Esophagus squamous epithelium (tissue), 5 donors: ENCODE results near the gene RANBP3. TPM values are rescaled to one million over a fixed set of nuclear protein-coding genes. Genes with fewer than 3 reads are reported as not detected.

Experiments used
- DNase-seq: peaks from one replicate; lab custom pipeline; 2025; lab: John Stamatoyannopoulos, UW
- H3K27ac ChIP-seq, 4 donors: fragments of 200-600 bp; sonication (generic); one replicate each; pipeline ENCODE4 v1.5.1; 2016 to 2019; ENCODE audit warnings: mild to moderate bottlenecking in 1 of 4
- H3K27me3 ChIP-seq, 4 donors: fragments of 200-600 bp; sonication (generic); 1 replicate in 3 of 4; 2 replicates in 1 of 4; pipeline versions ENCODE4 v1.5.1 to v1.6.0; 2017 to 2021; ENCODE audit warnings: antibody characterized with exemption in 1 of 4
- H3K36me3 ChIP-seq, 3 donors: fragments of 200-600 bp; sonication (generic); one replicate each; pipeline ENCODE4 v1.5.1; 2016 to 2019
- H3K4me1 ChIP-seq, 3 donors: fragments of 200-600 bp; sonication (generic); one replicate each; pipeline ENCODE4 v1.5.1; 2017 to 2019
- H3K4me3 ChIP-seq, 4 donors: fragments of 200-600 bp; sonication (generic); 1 replicate in 3 of 4; 2 replicates in 1 of 4; pipeline ENCODE4 v1.5.1; 2016 to 2019; ENCODE audit warnings: mild to moderate bottlenecking in 2 of 4, moderate library complexity in 1 of 4
- H3K9me3 ChIP-seq, 3 donors: fragments of 200-600 bp; sonication (generic); one replicate each; pipeline ENCODE4 v1.5.1; 2016 to 2019
- POLR2A ChIP-seq, 4 donors: fragments of 450-650 bp; IDR thresholded peaks; one replicate each; pipeline ENCODE4 v1.6.1; 2017; ENCODE audit warnings: antibody characterized with exemption in 4 of 4, mild to moderate bottlenecking in 4 of 4, moderate library complexity in 3 of 4
- WGBS, 2 donors: methylation state at CpG; one replicate each; pipeline ENCODE4 v1.1.5; 2018; 5-methylcytosine and 5-hydroxymethylcytosine counted together
- intact Hi-C: fragments of 100-400 bp; cut with DNase I; formaldehyde crosslinking; loops from one replicate; pipeline ENCODE4 v1.15.0; 2022
- total RNA-seq, 4 donors: library from RNA; depleted of rRNA; stranded (reverse); fragments of >200 nt; gene quantifications; one replicate each; pipeline ENCODE4 v1.1.0, GENCODE V29; 2016
- TF ChIP-seq, protein P1 (sequence below), 6 experiments: fragments of 450-650 bp in 4 of 6; fragments of 200-600 bp in 2 of 6; sonication (generic) in 2 of 6; IDR thresholded peaks; one replicate each; pipeline ENCODE4 v1.5.1; 2016 to 2019; ENCODE audit warnings: antibody characterized with exemption in 6 of 6, mild to moderate bottlenecking in 4 of 6, moderate library complexity in 4 of 6
- donor health status: DM: yes; HTN: yes; CAD: no.

Gene RANBP3
- total RNA-seq, 4 donors from 2014 or later = 38.0 to 77.8 (median 39.6) TPM

DNA sequence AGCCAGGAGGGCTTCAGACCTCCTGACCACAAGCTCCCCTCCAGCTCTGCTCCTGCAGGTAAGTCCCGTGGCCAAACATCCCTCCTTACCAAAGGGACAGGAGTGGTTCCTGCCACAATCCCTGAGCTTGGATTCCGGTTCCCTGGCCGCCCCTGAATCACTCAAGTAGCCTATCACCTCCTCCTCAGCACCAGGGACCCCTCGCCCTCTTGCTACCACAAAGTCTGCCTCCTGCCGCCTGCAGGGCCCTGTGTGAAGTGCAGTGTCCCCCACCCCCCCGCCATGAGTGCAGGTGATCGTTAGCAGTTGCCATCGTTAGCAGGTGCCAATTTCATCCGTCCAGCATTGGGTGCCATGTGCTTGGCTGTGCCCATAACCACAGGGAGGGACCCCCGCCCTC is 40.8 kb upstream of the RANBP3 start:
- Histone ChIP-seq H3K9me3 (no peaks in the 10 kb centered on the region), H3K27ac (no peak overlapping the region), H3K4me1 (peaks cover 0 to 20% (median 0%) of the 10 kb centered on the region in 3 donors), H3K27me3 (no peaks in the 10 kb centered on the region), H3K4me3 (no peak overlapping the region), H3K36me3 (peaks cover 0 to 12% (median 0%) of the 10 kb centered on the region in 3 donors)
- TF ChIP-seq POLR2A (IDR thresholded peaks at IDR 0.05) = no peak
- TF ChIP-seq, protein P1, sequence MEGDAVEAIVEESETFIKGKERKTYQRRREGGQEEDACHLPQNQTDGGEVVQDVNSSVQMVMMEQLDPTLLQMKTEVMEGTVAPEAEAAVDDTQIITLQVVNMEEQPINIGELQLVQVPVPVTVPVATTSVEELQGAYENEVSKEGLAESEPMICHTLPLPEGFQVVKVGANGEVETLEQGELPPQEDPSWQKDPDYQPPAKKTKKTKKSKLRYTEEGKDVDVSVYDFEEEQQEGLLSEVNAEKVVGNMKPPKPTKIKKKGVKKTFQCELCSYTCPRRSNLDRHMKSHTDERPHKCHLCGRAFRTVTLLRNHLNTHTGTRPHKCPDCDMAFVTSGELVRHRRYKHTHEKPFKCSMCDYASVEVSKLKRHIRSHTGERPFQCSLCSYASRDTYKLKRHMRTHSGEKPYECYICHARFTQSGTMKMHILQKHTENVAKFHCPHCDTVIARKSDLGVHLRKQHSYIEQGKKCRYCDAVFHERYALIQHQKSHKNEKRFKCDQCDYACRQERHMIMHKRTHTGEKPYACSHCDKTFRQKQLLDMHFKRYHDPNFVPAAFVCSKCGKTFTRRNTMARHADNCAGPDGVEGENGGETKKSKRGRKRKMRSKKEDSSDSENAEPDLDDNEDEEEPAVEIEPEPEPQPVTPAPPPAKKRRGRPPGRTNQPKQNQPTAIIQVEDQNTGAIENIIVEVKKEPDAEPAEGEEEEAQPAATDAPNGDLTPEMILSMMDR (IDR thresholded peaks at IDR 0.05) = no peak
- DNase-seq = no peak
- intact Hi-C loops = no loop called here
- 79 to 87% methylated on average over 3 to 7 of the region's 10 CpGs for WGBS, 2 donors

DNA sequence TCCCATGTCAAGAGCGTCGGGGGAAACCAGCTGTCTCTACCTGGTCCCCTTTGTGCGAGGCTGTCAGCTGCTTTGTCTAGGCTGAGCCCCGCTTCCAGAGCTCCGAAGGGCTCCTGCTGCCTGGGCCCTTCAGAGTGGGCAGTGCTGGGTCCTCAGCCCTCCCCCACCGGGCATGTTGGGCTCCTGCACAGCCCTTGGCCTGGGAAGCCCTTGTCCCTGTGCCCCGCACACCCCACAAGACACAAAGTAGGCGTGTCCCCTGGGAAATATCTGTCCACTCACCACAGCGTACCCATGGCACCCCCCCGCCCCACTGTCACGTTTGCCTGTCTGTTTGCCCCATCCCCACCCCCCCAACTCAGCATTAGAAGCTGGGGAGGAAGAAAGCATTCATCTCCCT is 39.6 kb upstream of the RANBP3 start:
- intact Hi-C loops = no loop called here
- 83% methylated on average over 4 to 10 of the region's 11 CpGs for WGBS, 2 donors
- no peak overlapping the region for H3K27ac ChIP-seq
- H3K36me3 ChIP-seq = peaks cover 0 to 18% (median 0%) of the 10 kb centered on the region in 3 donors
- no peak for DNase-seq
- H3K4me3 ChIP-seq = no peak overlapping the region
- H3K9me3 ChIP-seq = no peaks in the 10 kb centered on the region
- no peaks in the 10 kb centered on the region for H3K27me3 ChIP-seq
- peaks cover 0 to 8% (median 0%) of the 10 kb centered on the region in 3 donors for H3K4me1 ChIP-seq
- no peak for TF ChIP-seq POLR2A (IDR thresholded peaks at IDR 0.05)
- TF ChIP-seq, protein P1 (IDR thresholded peaks at IDR 0.05) = no peak

- WGBS, 2 donors = 90 to 91% methylated on average over 18 to 24 of the region's 26 CpGs
- TF ChIP-seq, protein P1 (IDR thresholded peaks at IDR 0.05) = no peak
- no peak for TF ChIP-seq POLR2A (IDR thresholded peaks at IDR 0.05)
- peaks cover 0 to 32% (median 0%) of the 10 kb centered on the region in 3 donors for H3K36me3 ChIP-seq
- H3K27me3 ChIP-seq = no peaks in the 10 kb centered on the region
- no peak overlapping the region for H3K4me3 ChIP-seq
- H3K27ac ChIP-seq = no peak overlapping the region
- H3K4me1 ChIP-seq = no peaks in the 10 kb centered on the region
- no peaks in the 10 kb centered on the region for H3K9me3 ChIP-seq
- DNase-seq = no peak
- intact Hi-C loops = no loop called here
These were observed 38.1 kb upstream of the RANBP3 start for GRCh38 chr19:6015841-6016545.

GRCh38 chr19:6014551-6015135 is 36.7 kb upstream of the RANBP3 start:
- no peak for DNase-seq
- Histone ChIP-seq H3K36me3 (peaks cover 0 to 40% (median 0%) of the 10 kb centered on the region in 3 donors), H3K9me3 (no peaks in the 10 kb centered on the region), H3K27ac (no peak overlapping the region), H3K4me3 (no peak overlapping the region), H3K4me1 (no peaks in the 10 kb centered on the region), H3K27me3 (no peaks in the 10 kb centered on the region)
- intact Hi-C loops = no loop called here
- 87 to 100% methylated on average over 1 to 12 of the region's 13 CpGs for WGBS, 2 donors
- TF ChIP-seq POLR2A (IDR thresholded peaks at IDR 0.05) = no peak
- TF ChIP-seq, protein P1 (IDR thresholded peaks at IDR 0.05) = no peak
